Activated T-cell treated with anti-CD3 and anti-CD28 coated beads for 48 hours (primary cell): ENCODE measurements around the gene KRTAP10-9.
"Not testable (repeated sequence)": the region's sequence is repeated elsewhere in the genome, so short reads cannot be mapped to it uniquely, and the experiment has no call there.

Experiments used
- DNase-seq: peaks from one replicate; pipeline ENCODE4 v3.0.0-alpha.2; 2020; ENCODE audit warnings: low read depth

KRTAP10-9 gene

DNA sequence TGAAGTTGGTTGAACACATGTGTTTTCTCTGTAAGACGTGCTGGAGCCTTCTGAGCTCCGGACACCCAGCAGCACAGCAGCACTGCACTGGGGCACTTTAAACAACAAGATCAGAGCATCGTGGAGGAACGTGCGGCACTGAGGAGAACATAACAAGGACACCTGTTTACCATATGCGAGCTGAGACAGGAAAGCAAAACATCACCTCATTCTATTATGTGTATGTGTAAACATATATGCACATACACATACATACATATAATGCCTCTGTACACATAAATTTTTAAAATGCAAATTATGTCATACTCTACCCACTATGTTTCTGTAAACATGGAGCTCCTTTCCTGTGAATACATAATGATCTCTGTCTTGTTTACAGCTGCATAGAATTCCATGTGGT, 31.4 kb upstream of the KRTAP10-9 start:
- no peak for DNase-seq

DNA sequence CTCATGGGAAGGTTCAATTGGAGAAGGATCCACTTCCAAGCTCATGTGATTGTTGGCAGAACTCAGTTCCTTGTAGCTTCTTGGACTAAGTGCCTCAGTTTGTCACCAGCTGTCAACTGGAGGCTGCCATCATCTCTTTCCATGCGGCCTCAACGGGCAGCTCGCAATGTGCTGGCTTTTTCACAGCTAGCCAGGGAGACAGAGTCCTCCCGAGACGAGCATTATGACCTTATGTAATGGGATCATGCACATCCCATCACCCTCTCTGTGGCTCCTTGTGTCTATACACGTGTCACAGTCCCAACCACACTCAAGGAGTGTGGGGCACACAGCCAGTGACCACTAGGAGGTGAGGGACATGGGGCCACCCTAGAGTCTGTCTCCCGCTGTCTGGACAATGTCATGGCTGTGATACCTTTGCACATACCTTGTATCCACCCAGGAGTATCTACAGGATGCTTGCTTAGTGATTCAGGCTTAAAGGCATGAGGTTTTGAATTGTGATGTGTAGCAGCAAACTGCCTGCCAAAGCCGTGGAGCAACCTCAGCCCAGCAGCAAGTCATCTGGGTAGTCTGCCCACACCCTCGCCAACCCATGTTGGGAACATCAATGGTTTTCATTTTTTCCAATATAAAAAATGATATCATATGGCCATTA, 30.7 kb upstream of the KRTAP10-9 start:
- no peak for DNase-seq

DNA sequence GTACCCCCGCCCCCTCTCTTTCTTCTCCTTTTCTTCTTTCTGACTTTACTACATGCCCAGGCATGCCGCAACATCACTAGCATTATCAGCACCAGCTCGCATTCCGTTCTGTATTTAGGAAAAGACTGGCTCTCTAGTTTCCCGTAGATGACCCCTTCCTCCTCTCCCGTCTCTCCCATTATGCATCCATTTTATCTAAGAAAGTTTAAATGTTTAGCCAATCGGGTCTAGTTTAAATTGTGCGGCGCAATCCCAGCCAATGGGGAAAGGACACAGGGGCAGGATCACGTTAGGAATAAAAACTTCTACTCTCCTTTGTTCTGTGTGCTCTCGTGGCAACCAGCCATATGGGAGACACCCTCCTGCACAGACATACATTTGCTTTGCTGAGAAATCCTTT, 28.8 kb upstream of the KRTAP10-9 start:
- DNase-seq: no peak

DNA sequence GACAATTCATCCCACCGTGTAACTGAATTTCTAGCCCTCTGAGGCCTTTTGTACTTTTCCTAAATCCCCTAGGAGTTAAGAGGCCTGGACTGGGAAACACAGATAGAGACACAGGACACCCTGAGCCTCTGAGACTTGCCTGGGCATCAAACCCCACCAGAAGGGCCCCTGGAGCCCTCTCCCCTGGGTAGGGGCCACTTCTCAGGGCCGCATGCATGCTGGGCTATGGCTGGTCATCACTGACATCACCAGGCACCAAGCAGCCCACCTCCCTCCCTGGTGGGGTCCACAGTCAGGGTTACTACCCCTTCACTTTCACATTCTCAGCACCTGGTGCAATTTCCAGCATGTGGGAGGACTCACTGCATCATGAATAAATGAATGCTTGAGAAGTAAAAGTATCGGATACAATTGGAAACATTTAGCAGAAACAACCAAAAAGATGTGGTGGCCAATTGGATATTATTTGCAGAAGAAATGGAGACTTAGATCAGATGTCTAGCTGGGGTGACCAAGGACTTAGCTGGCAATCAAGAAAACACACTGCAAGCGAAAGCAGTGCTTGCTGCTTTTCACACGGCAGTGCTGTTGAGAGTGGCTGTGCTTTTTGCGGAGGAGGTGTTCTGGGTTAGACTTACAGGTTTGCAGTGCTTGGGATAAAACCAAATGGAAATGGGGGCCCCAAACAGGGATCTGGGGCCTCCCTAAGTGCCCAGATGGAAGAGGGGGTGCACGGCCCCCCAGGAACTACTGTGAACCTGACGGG, 27.4 kb upstream of the KRTAP10-9 start:
- DNase-seq: no peak

DNA sequence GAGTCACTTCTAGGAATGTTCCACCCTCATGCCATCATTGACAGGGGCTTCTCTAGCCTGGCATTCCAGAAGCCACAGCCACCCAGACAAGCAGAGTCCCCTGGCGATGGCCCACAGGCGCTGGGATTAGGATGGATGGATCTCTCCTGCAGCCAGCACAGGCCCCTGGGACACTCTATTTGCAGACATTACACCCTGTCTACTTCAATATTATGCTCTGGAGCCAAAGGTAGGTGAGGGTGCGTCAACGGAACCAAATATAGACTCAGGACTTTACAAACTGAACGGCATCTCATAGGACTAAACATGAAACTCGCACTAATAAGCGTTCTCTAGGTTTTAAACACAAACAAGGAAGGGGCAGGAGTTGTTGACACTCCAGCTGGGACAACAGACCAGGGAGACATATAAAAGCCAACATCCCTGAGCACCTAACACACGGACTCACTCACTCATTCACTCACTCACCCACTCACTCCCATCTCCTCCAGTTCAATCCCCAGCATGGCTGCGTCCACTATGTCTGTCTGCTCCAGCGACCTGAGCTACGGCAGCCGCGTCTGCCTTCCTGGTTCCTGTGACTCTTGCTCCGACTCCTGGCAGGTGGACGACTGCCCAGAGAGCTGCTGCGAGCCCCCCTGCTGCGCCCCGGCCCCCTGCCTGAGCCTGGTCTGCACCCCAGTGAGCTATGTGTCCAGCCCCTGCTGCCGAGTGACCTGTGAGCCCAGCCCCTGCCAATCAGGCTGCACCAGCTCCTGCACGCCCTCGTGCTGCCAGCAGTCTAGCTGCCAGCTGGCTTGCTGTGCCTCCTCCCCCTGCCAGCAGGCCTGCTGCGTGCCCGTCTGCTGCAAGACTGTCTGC, 26.5 kb upstream of the KRTAP10-9 start, which contains the start of gene KRTAP10-7:
Gene KRTAP10-7, plus strand, starts transcription at position 480 of the 861 bp plus-strand sequence. Its CDS starts 25 bp downstream, at position 505.
- DNase-seq: not testable (repeated sequence)

DNA sequence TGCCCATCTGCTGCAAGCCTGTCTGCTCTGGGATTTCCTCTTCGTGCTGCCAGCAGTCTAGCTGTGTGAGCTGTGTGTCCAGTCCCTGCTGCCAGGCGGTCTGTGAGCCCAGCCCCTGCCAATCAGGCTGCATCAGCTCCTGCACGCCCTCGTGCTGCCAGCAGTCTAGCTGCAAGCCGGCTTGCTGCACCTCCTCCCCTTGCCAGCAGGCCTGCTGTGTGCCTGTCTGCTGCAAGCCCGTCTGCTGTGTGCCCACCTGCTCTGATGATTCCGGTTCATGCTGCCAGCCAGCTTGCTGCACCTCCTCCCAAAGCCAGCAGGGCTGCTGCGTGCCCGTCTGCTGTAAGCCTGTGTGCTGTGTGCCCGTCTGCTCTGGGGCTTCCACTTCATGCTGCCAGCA, 25.8 kb upstream of the KRTAP10-9 start:
- not testable (repeated sequence) for DNase-seq

DNA sequence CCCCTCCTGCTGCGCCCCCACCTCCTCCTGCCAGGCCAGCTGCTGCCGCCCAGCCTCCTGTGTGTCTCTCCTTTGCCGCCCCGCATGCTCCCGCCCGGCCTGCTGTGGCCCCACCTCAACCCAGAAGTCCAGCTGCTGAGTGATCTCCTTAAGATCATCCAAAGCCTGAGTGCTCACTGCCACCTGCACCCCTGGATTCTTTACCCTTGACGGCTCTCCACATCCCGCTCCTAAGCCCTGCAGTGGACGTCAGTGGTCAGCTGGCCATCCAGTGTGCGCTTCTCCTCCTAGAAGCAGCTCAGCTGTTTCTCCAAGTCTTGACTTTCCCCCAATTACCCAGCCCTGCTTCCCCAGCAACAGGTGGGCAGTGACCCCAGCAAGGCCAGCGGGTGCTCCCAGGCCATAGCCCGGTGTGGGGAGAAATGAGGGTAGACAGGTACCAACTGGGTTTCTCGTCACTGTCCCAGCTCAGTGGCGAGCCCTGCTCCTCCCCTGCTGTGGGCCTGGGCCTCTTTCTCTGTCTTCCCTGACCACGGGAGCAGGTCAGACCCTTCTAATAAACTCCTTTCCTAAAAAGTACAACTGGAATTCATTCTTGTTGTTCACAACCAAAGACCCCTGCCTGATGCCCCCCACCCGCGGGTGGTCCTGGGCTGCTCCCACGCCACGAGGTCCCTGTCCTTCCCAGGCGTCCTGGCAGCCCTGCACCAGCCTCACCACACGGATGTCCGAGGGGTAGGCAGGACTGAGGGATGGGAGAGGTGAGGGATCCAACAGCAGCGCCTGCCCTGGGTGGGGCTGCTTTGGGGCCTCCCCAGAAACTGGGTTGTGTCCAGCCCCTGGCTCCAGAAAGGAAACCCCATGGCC, 25.1 kb upstream of the KRTAP10-9 start:
- no peak for DNase-seq

DNA sequence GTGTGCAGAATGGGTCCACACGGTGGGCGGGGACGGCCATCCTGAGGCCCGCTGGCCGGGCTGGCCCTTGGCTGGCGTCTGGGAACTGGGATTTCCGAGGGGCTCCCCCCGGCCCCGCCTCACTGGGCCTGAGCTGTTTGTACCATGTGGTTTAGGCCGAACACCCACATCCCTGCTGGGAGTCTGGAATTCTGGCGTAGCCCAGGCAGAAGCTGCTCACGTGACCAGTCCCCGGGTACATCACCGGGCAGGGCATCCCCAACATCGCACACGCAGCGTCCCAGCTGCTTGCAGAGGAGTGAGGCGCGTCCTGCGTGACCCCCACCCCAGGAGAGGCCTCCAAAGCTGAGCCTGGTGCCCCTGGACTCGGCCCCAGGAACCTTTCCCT, 24.4 kb upstream of the KRTAP10-9 start:
- no peak for DNase-seq

DNA sequence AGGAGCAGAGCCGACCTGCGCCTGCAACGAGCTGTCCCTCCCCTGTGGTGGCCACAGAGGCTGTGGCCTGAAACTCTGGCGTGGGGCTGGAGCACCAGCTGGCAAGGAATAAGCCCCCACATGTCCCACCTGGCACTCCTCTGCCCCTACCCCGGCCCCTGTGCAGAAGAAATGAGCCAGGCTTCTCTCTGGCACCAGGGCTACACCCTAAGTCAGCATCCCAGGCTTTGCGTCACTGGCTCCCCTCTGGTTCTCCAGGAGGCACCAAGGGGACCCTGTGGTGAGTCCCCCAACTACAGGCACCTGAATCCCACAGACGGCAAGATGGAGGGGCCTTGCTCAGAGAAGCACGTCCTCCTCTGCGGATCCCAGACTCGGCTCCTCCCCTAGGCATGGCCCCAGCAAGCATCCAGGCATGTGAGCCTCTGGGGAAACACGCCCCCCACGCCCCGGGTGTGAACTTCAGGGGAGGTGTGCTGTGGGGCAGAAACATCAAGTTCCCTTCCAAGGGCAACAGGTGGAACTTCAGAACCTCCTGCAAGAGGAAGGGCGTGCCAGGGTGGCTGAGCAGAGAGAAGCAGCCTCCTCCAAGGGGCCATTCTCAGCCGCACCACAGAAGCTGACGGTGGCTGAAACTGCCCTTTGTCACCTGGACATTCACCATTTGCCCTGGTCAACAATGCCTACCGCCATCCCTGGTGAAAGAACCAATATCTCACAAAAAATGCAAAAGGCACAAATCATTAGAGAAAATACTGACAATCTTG, 23.6 kb upstream of the KRTAP10-9 start:
- no peak for DNase-seq

DNA sequence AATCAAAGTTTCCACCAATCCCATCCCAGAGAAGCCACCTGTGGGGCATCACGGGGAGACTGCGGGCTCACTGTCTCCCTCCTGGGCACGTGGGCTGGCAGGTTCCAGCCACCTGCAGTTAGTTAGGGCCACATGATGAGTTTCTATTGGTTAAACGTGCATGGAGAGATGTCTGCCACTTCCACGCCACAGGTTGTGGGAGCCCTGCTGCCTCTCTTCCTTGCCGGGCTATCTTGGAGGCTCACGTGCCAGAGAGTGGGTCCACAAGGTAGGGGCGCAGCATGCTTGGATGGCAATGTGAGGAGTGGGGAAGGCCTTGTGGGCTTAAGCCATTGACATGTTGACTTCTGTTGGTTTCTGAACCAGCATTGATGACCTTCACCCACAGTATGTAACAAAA, 23.0 kb upstream of the KRTAP10-9 start:
- DNase-seq: no peak

DNA sequence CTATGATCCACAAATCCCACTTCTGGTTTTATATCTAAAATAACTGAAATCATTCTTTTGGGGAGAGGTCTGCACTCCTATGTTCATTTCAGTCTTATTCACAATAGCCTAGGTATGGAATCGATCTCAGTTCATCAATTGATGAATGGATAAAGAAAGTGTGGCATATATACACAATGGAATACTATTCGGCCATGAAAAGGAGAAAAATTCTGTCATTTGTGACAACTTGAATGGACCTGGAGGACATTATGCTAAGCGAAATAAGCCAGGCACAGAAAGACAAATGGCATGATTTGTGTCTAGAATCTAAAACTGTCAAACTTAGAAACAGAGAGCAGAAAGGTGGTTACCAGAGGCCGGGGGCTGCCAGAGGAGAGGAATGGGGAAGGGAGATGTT, 20.4 kb upstream of the KRTAP10-9 start:
- no peak for DNase-seq

DNA sequence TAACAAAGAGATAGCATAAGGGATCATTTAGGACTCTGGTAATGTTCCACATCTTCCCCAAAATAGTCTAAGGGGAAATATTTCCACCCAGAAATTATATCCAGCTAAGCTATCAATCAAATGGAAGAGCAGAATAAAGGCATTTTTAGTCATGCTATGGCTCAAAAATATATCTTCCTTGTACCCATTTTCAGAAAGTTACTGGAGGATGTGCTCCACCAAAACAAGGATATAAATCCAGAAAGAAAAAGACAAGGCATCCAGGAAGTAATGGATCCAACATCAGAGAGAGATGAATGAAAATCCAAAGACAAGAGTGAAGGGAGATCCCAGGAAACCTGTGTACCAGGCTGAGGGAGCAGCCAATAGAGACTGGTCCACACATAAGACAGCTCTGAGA, 17.7 kb upstream of the KRTAP10-9 start:
- DNase-seq: no peak

DNA sequence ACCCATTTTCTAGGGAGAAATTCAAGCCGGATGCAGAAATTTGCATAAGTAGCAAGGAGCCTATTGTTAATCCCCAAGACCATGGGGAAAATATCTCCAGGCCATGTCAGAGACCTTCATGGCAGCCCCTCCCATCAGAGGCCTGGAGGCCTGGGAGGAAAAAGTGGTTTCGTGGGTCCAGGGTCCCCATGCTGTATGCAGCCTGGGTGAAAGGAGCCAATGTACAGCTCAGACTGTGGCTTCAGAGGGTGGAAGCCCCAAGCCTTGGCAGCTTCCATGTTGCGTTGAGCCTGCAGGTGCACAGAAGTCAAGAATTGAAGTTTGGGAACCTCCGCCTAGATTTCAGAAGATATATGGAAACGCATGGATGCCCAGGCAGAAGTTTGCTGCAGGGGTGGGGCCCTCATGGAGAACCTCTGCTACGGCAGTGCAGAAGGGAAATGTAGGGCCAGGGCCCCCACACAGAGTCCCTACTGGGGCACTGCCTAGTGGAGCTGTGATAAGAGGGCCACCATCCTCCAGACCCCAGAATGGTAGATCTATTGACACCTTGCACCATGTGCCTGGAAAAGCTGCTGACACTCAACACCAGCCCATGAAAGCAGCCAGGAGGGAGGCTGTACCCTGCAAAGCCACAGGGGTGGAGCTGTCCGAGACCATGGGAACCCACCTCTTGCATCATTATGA, 16.6 kb upstream of the KRTAP10-9 start:
- not testable (repeated sequence) for DNase-seq

DNA sequence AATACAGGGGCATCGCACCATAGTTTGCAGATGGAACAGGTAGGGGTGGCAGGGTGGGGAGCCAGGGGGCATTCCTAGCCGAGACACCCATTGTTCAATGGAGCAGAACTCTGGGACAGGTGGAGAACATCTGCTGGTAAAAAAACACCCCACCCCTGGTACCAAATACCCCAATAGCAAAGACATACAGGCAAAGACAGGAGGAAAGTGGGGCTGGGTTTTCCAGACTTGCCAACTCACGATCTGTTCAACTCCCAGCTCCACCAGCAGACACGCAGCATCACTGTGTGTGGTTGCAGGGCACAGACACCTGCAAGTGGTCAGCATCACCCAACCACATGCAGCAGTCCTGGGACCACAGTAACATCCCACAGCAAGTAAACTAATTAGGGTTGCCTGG, 15.3 kb upstream of the KRTAP10-9 start:
- no peak for DNase-seq

DNA sequence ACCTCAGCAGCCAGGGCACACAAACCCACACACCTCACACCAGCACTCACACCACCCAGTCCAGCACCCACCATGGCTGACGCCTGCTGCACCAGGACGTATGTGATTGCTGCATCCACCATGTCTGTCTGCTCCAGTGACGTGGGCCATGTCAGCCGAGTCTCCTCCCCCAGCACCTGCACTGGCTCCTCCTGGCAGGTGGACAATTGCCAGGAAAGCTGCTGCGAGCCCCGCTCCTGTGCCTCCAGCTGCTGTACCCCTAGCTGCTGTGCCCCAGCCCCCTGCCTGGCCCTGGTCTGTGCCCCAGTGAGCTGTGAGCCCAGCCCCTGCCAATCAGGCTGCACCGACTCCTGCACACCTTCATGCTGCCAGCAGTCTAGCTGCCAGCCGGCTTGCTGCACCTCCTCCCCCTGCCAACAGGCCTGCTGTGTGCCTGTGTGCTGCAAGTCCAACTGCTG, 14.8 kb upstream of the KRTAP10-9 start, which contains the start of gene KRTAP10-8:
Gene KRTAP10-8, plus strand, starts transcription at position 51 of the 458 bp plus-strand sequence. Its CDS starts 22 bp downstream, at position 73.
- DNase-seq: no peak

DNA sequence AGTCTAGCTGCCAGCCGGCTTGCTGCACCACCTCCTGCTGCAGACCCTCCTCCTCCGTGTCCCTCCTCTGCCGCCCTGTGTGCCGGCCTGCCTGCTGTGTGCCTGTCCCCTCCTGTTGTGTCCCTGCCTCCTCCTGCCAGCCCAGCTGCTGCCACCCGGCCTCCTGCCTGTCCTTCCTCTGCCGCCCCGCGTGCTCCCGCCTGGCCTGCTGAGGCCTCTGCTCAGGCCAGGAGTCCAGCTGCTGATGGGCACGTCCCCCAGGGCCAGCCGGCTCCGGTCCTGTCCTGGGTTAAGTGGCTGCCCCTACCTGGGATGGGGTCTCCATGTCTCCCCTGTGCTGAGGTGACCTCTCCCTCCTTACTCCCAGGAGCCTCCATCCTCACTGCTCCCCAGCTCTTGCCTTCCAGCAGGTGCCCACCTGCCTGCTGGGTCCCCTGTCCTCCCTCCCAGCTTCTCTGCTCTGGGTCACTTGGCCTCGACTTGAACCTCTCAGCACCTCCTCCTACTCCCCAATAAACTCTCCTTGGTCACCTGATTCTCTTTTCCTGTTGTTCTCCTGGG, 14.1 kb upstream of the KRTAP10-9 start:
- DNase-seq: no peak

DNA sequence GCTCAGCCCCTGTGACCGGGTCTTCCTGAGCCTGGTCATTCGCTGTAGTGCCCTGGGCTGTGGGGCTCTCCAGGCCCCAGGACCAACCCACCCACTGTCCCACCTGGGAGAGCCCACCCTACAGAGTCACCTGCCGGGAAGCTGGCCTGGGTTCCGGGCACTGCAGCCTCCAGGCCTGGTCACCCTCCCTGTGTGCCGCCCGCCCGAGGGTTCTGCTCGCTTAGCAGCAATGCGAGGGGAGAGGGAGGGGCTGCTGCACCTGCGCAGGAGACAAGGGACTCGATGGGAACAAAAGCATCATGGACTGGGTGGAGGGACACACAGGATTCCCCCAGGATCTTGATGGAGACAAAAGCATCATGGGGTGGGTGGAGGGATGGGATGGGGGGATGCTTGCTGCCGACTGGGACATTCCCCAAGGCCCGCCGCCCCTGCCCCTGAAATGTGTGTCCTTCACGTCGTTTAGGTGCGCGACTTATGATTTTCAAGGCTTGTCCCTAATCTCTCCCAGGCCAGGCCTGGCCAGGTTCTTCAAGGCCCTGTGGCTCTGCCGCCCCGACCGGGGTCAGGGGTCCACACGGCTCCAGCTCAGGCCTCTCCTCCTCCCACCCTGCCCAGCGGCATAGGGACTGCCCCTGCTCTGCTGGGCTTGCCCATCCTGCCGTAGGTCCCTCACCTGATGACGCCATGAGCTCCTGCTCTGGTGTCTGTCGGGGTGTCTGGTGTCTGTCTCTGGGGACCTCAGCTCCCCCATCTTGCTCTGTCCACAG, 13.3 kb upstream of the KRTAP10-9 start:
- no peak for DNase-seq

DNA sequence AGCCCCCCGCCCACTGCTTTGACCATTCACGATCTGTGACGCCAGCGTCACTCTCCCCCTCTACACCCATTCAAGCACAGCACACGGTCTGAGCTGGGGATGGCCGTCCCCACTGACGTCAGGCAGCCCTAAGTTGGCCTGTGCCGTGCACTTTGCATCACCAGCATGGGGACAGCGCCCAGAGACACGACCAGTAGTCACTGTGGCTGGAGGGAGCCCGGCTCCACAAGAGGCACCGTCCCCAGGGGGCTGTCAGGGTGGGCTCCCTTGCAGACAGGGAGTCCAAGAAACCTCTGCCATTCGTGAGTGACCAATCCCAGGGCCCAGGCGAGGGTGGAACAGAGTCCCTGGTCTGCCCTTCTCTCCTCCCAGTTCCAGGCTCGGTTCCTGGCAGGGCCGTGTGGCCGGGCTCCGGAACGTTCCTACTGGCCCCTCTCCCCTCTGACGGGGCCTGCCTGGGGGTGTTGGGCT, 12.7 kb upstream of the KRTAP10-9 start:
- no peak for DNase-seq

DNA sequence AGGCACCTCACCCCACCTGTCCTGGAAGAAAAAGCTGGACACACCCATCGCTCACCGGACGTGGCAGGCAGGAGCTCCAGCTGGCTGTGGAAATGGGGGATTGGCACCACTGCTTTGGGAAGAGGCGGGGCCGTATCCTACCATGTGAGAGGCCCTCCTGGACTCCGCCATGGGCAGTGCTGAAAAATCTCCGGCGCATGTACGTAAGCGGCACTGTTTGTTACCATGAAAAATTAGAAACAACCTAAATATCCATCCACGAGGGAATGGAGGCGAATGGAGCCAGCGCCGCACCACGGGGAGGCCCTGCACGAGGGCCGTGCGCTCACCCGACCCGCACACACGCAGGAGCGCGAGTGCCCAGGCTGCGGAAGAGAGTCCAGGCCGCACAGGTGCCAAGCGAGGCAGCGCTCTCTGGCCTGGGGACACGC, 11.9 kb upstream of the KRTAP10-9 start:
- DNase-seq: no peak
